Measurements from ENCODE around the gene RORB.

- TF ChIP-seq POLR2A (IDR thresholded peaks at IDR 0.05; ENCODE audit: low read depth), result no peak
- no peak for TF ChIP-seq POLR2AphosphoS5 (IDR thresholded peaks at IDR 0.05)
- no peak for TF ChIP-seq CTCF (IDR thresholded peaks at IDR 0.05)
- no peak for TF ChIP-seq EP300 (IDR thresholded peaks at IDR 0.05)
These were observed 142.0 kb downstream of the RORB start for GRCh38 chr9:74639112-74639511.
